ENCODE results near the gene TRMT13.
A peak's percentile ranks its signal among the peaks of the same experiment; 100 is the strongest.

TRMT13 gene

DNA sequence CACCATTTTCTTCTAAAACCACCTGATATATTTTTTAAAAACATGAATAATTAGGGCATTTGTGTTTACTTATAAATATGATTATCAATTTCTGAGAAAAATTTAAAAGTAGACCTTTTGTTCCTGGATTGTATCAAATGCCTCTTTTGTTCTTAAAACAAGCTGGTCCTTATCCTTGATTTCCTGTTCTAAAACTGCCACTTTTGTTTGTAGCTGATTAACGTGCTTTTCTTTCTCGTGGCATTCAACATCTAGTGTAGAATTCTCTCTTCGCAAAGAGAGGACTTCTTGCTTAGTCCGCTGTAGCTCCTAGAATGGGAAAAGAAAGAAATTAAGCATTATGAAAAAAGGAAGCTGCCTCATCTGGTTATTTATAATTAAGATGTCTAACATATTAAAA is 25.3 kb upstream of the TRMT13 start:
- H3K4me3 ChIP-seq (replicated peaks; ENCODE audit: low read depth, low read length): no peak overlapping the region
- no peak for TF ChIP-seq CTCF (IDR thresholded peaks at IDR 0.05; ENCODE audit: low read depth, low read length, missing control alignments)
- DNase-seq (ENCODE audit: extremely low read depth, low read depth): no peak

DNA sequence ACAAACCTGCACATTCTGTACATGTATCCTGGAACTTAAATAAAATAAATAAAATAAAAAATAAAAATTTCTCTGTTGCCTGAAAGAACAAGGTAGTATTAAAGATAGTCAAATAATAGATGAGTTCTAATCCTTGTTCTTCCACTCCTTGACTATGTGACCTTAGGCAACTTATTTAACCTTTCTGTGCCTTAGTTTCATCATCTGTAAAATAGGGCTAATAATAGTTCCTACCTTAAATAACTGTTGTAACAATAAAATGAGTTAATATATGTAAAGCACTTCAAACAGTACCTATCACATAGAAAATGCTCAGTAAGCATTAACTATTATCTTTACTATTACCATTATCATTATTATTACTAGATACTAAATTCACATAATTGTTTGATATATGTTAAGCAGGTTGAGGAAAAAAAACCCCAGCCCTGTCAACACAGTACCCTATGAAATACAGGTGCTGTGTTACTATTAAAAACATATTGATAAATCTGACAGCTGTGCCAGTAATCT is 23.4 kb upstream of the TRMT13 start:
- no peak for DNase-seq (ENCODE audit: extremely low read depth, low read depth)
- TF ChIP-seq CTCF (IDR thresholded peaks at IDR 0.05; ENCODE audit: low read depth, low read length, missing control alignments): no peak

DNA sequence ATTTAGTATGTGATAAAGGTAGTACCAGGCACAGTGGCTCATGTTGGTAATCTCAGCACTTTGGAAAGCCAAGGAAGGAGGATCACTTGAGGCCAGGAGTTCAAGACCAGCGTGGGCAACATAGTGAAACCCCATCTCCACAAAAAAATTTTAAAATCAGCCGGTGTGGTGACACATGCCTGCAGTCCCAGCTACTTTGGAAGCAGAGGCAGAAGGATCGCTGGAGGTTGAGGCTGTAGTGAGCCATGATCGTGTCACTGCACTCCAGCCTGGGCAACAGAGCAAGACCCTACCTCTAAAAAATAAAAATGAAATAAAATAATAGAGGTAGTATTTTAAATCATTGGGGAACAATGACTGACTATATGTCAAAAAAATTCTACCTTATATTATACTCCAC is 17.4 kb upstream of the TRMT13 start:
- DNase-seq (ENCODE audit: extremely low read depth, low read depth): no peak
- TF ChIP-seq CTCF (IDR thresholded peaks at IDR 0.05; ENCODE audit: low read depth, low read length, missing control alignments): no peak
- H3K4me3 ChIP-seq (replicated peaks; ENCODE audit: low read depth, low read length): no peak overlapping the region

More for the DNA sequence above, 23.4 kb upstream of the TRMT13 start:
- H3K4me3 ChIP-seq (replicated peaks; ENCODE audit: low read depth, low read length): no peak overlapping the region

- no peak for TF ChIP-seq CTCF (IDR thresholded peaks at IDR 0.05; ENCODE audit: low read depth, low read length, missing control alignments)
- DNase-seq (ENCODE audit: extremely low read depth, low read depth): no peak
- no peak overlapping the region for H3K4me3 ChIP-seq (replicated peaks; ENCODE audit: low read depth, low read length)
These were observed 10.8 kb upstream of the TRMT13 start for GRCh38 chr1:100122177-100122576.

- DNase-seq (ENCODE audit: extremely low read depth, low read depth): no peak
These were observed 5.7 kb upstream of the TRMT13 start for GRCh38 chr1:100127226-100127625.

GRCh38 chr1:100130552-100131077 is 2.3 kb upstream of the TRMT13 start:
- no peak for TF ChIP-seq CTCF (IDR thresholded peaks at IDR 0.05; ENCODE audit: low read depth, low read length, missing control alignments)
- DNase-seq (ENCODE audit: extremely low read depth, low read depth): peak; percentile 35
- H3K4me3 ChIP-seq (replicated peaks; ENCODE audit: low read depth, low read length): no peak overlapping the region

More at GRCh38 chr1:100127226-100127625, 5.7 kb upstream of the TRMT13 start:
- TF ChIP-seq CTCF (IDR thresholded peaks at IDR 0.05; ENCODE audit: low read depth, low read length, missing control alignments): no peak
- H3K4me3 ChIP-seq (replicated peaks; ENCODE audit: low read depth, low read length): no peak overlapping the region

- peak overlapping the region; percentile 95 for H3K4me3 ChIP-seq (replicated peaks; ENCODE audit: low read depth, low read length)
- no peak for TF ChIP-seq CTCF (IDR thresholded peaks at IDR 0.05; ENCODE audit: low read depth, low read length, missing control alignments)
- DNase-seq (ENCODE audit: extremely low read depth, low read depth): no peak
These were observed 1.3 kb upstream of the TRMT13 start for GRCh38 chr1:100131623-100132022.

All from HFF-Myc (cell line).